Measurements from ENCODE around the gene CD247. TPM values are rescaled to one million over a fixed set of nuclear protein-coding genes. Genes with fewer than 3 reads are reported as not detected.

CD247 gene
- total RNA-seq, 1 donor from 2014 or later: not detected

GRCh38 chr1:167442142-167442848 lies 76.0 kb downstream of the CD247 start:
- peak; percentile 88 for DNase-seq (ENCODE audit: extremely low spot score, unreplicated experiment)
- no peaks in the 10 kb centered on the region for H3K36me3 Mint-ChIP-seq (ENCODE audit: unreplicated experiment)
- H3K27me3 Mint-ChIP-seq (ENCODE audit: unreplicated experiment): peaks cover 19% of the 10 kb centered on the region
- TF ChIP-seq CTCF (IDR thresholded peaks at IDR 0.05): peak; percentile 89
- no peaks in the 10 kb centered on the region for H3K9me3 Mint-ChIP-seq (ENCODE audit: unreplicated experiment)
- no peak overlapping the region for H3K4me3 Mint-ChIP-seq (ENCODE audit: unreplicated experiment)
- H3K27ac Mint-ChIP-seq (ENCODE audit: unreplicated experiment): no peak overlapping the region
- peaks cover 2% of the 10 kb centered on the region for H3K4me1 Mint-ChIP-seq (ENCODE audit: unreplicated experiment)

- Mint-ChIP-seq H3K27ac (ENCODE audit: unreplicated experiment) (no peak overlapping the region), H3K36me3 (ENCODE audit: unreplicated experiment) (no peaks in the 10 kb centered on the region), H3K4me1 (ENCODE audit: unreplicated experiment) (peaks cover 2% of the 10 kb centered on the region), H3K9me3 (ENCODE audit: unreplicated experiment) (no peaks in the 10 kb centered on the region), H3K27me3 (ENCODE audit: unreplicated experiment) (peaks cover 23% of the 10 kb centered on the region), H3K4me3 (ENCODE audit: unreplicated experiment) (no peak overlapping the region)
- DNase-seq (ENCODE audit: extremely low spot score, unreplicated experiment): peak; percentile 75
- no peak for TF ChIP-seq CTCF (IDR thresholded peaks at IDR 0.05)
Observed at GRCh38 chr1:167441222-167441621, 77.1 kb downstream of the CD247 start.

DNA sequence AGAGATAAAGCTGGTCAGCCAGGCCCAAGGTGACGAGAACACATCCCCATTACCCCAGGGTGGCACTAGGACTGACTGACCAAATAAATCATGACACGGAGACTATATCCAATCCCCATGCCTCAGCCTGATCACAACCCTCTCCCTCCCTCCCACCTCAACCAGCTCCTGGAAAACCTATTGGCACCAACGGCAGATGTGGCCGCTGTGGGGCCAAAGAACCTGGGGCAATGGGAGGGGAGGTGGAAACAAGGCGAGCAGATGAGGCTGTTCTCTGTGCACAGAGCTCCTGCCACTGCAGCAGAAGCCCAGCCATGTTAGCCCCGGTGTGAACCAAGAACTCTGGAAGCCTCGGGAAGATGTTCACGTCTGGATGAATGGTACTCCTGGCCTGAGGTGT lies 77.6 kb downstream of the CD247 start:
- no peak overlapping the region for H3K4me3 Mint-ChIP-seq (ENCODE audit: unreplicated experiment)
- no peaks in the 10 kb centered on the region for H3K9me3 Mint-ChIP-seq (ENCODE audit: unreplicated experiment)
- peak; percentile 49 for DNase-seq (ENCODE audit: extremely low spot score, unreplicated experiment)
- no peak for TF ChIP-seq CTCF (IDR thresholded peaks at IDR 0.05)
- peaks cover 25% of the 10 kb centered on the region for H3K27me3 Mint-ChIP-seq (ENCODE audit: unreplicated experiment)
- H3K36me3 Mint-ChIP-seq (ENCODE audit: unreplicated experiment): no peaks in the 10 kb centered on the region
- H3K27ac Mint-ChIP-seq (ENCODE audit: unreplicated experiment): no peak overlapping the region
- H3K4me1 Mint-ChIP-seq (ENCODE audit: unreplicated experiment): peaks cover 2% of the 10 kb centered on the region

DNA sequence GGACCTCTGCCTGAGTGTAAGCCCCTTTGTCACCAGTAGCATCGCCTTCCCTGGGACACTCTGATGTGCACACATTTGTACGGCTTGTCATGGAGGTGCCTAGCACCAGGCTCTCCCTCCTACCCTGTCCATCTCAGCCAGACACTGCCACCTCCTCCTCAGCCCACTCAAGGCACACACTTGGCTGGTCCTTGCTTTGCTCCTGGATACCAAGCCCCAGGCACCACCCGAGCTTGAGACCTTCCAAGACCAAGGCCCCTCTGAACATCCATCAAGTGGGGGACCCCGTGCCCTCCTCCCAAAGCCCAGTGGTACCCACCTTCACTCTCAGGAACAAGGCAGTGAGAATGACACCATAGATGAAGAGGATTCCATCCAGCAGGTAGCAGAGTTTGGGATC lies 78.0 kb downstream of the CD247 start:
- peak; percentile 73 for DNase-seq (ENCODE audit: extremely low spot score, unreplicated experiment)
- Mint-ChIP-seq H3K27ac (ENCODE audit: unreplicated experiment) (no peak overlapping the region), H3K4me3 (ENCODE audit: unreplicated experiment) (no peak overlapping the region), H3K4me1 (ENCODE audit: unreplicated experiment) (peaks cover 2% of the 10 kb centered on the region), H3K27me3 (ENCODE audit: unreplicated experiment) (peaks cover 29% of the 10 kb centered on the region), H3K9me3 (ENCODE audit: unreplicated experiment) (no peaks in the 10 kb centered on the region), H3K36me3 (ENCODE audit: unreplicated experiment) (no peaks in the 10 kb centered on the region)
- no peak for TF ChIP-seq CTCF (IDR thresholded peaks at IDR 0.05)

- Mint-ChIP-seq H3K4me3 (ENCODE audit: unreplicated experiment) (peak overlapping the region; percentile 45), H3K9me3 (ENCODE audit: unreplicated experiment) (no peaks in the 10 kb centered on the region), H3K27ac (ENCODE audit: unreplicated experiment) (no peak overlapping the region), H3K4me1 (ENCODE audit: unreplicated experiment) (peaks cover 2% of the 10 kb centered on the region), H3K36me3 (ENCODE audit: unreplicated experiment) (no peaks in the 10 kb centered on the region), H3K27me3 (ENCODE audit: unreplicated experiment) (peaks cover 30% of the 10 kb centered on the region)
- peak; percentile 71 for DNase-seq (ENCODE audit: extremely low spot score, unreplicated experiment)
- peak; percentile 22 for TF ChIP-seq CTCF (IDR thresholded peaks at IDR 0.05)
Observed at GRCh38 chr1:167439301-167439988, 78.9 kb downstream of the CD247 start.

Data from osteocyte (in vitro differentiated cells).